GM21717 (cell line): ENCODE measurements around the gene AKR7A2.

Source experiments
- ATAC-seq: cut with Tn5 transposase; IDR thresholded peaks from one replicate; pipeline ENCODE4 v1.9.1; 2021; ENCODE audit warnings: mild to moderate bottlenecking, moderate library complexity; ENCODE audit not compliant: unreplicated experiment

AKR7A2 gene

DNA sequence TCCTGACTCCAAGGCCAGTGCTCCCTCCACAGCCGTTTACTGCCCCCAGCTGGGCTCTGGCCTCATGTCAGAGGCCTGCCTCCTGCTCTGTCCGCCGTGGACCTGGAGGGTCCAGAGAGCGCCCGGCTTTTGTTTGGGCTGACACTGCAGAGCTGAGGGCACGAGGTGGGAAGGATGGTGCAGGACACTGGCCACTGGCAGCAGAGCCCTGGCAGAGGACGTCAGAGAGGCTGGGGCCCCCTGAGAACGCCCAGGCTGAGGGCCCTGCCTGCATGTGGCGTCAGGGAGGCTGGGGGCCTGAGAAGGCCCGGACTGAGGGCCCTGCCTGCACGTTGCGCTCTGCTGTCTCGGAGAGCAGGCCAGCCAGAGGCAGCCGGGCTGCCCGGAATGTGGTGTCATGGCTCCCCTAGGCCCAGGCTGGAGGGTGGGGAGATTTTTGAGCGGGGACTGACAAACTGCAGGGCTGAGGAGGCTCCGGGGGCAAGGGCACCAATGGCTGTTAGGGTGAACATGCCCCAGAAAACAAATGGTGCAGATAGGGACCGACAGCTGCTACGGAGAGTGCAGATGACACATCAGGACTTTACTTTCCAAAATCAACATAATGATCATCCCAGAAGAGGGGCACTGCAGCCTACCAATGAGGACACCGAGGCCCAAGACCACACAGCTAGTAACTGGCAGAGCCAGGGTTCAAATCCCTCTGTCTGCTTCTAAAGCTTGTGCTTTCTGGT lies 31.8 kb upstream of the AKR7A2 start:
- ATAC-seq, result no peak

DNA sequence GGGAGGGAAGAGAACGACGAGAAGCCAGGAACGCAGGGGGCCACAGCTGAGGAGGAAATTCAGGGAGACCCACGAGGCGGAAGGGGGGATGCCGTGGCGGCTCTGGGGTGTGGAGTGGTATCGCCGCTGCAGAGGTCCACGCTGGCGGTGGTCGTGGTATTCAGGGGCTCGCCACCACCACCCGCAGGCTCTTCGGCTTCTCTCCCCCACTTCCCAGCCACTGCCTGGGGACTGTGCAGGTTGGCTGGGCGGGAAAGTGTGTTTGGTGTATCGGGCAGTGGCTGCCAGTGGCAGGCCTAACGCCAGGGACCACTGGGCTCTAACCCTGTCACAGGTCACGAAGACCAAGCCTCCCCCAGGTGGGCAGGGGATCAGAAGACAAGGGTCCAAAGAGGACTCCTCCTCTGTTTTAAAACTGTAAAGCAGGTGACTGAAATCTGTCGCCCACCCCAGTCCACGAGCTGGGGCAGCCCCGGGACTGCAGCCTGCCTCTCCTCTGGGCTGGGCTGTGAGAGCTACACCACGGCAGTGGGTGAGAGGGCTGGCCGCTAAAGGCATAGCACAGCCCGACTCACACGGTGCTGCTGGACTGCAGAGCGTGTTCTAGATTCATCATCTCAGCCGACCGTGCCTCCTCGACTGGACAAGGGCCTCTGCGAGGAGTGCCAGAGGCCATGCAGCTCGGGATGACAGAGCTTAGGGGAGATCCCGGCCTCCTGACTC lies 31.1 kb upstream of the AKR7A2 start:
- no peak for ATAC-seq

- no peak for ATAC-seq
These were observed 30.3 kb upstream of the AKR7A2 start for GRCh38 chr1:19342062-19342750.

DNA sequence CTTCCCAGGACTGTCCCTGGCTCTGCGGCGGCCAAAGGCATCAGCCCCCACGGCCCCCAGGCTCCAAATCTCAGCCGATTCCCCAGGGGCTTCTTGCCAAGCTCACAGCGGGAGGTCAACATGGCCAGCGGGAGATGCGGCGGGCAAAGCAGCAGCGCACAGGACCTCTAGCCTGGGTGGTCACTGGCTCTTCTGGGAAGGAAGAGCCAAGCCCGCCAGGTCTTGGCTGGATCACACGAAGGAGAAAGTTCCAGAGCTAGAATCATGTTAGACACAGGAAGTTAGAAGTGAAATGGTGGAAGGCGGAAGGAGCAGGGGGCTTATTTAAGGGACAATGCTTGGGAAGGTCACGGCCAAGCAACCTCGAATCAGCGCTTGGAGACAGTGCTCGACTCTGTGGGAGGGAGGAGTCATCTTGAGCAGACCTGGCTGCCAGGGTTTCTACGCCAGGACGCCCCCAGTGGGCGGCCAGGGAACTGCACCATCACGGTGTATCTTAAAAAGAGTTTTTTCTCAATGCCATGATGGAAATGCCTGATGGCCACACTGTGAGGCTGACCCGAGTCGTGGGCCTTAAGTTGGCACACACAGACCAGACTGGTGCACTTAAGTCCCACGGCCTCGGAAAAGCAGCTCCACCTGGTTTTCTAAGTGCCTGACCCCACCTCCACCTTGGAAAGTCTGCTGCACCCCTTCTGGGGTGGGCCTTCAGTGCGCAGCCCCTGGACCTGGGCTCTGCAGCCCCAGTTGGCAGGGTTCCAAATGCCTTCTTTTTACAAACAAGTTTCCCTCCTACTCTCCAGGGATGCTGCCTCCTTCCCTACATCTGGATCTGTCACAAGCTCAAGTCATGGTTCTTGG lies 29.5 kb upstream of the AKR7A2 start:
- ATAC-seq, result no peak

DNA sequence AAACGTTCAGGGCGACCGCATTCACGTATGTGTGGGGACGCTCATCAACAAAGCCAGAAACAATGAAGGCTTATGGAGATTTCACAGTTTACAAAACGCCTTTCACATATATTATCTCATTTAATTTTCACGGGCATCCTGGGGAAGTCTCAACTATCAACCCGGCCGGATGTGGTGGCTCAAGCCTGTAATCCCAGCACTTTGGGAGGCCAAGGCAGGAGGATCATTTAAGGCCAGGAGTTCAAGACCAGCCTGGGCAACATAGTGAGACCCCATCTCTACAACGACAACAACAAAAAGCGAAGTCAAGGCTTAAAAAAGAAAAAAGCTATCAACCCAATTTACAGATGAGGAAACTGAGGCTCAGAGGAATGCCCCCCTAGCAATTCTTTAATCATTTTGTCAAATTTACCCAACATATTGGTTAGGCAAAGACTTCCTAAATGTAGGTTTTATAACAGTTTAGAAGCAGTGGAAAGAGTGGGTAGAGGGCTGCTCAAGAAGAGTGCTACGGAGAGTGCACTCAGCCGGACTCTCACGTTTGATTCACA lies 28.5 kb upstream of the AKR7A2 start:
- no peak for ATAC-seq

DNA sequence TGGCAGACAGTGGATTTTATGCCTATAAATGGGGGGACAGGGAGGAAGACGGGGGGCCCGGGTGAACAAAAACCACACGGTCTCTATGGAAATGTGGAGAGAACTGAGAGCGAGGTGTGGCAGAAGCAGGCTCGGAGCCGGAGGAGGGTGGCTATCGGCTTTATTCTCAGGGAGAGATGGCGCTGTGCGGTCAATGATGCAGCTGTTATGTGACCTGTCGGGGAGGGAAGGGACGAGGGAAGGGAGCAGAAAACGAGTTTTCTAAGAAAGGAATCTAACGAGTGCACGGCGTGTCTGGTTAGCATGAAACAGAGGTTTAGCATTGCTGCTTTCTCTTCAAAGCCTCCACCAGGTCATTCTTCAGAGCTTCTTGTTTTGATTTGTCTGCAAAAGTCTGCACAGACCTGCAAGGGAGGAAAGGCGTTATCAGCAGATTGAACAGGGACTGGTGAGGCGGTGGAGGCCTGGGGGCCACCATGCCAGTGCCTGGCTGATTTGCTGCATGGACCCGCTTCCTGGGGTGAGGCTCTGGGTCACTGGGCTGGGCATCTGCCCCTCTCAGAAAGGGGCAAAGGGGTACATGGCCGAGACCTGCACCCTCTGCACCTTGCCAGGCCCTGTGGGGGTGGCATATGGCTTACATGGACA lies 27.4 kb upstream of the AKR7A2 start:
- no peak for ATAC-seq

DNA sequence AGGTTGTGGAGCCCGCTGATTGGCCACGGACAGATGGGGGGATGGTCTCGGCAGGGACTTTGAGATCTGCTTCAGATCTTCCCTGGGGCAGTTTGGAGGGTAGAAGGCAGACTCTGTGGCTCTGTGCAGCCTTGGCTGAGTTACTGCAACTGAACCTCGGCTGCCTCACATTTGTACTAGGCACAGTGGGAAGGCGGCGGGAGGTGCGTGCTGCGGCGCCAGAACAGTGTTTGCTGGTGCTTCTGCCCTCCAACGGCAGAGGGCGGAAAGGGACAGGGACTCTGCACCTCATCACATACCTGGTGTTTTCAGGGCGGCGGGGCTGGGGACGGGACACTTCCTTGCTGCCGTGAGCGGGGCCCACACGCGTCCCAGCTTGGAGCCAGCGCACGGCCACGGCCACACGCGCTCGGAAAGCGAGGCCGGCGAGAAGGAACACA lies 26.4 kb upstream of the AKR7A2 start:
- ATAC-seq, result no peak

DNA sequence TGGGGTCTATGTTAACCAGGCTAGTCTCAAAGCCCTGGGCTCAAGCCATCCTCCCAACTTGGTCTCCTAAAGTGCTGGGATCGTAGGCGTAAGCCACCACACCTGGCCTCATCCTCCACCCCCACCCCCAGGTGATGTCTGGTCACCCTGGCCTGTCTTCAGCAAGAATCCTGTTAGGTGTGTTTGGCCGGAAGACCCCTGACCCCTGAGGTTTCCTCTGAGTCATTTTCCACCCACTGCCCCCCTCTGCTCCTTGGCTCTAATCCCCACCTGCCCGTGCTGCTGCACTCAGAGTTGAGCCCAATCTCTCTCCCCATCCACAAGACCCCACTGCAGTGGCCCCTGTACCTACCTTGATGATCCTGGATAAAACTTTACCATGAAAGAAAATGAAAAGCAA lies 25.3 kb upstream of the AKR7A2 start:
- ATAC-seq, result no peak

DNA sequence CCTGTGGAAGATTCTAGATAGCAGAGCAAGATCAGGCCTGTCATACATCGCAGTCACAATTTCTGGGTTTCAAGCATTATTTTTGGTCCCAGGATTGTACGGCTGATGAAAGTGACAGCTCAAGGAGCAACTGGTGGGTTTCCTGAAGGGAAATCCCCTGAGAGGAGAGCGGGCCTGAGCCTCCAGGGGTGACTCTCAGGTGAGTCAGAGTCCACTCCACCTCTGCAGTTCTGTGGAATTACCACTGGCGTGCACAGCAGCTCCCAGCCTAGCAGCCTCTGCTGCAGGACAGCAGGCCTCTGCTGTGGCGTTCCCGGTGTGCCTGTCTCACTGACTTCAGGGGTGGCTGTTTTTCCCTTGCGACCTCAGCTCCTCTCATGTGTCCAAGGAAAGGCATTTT lies 24.6 kb upstream of the AKR7A2 start:
- ATAC-seq, result no peak

GRCh38 chr1:19333587-19334354 lies 21.8 kb upstream of the AKR7A2 start:
- ATAC-seq, result no peak

DNA sequence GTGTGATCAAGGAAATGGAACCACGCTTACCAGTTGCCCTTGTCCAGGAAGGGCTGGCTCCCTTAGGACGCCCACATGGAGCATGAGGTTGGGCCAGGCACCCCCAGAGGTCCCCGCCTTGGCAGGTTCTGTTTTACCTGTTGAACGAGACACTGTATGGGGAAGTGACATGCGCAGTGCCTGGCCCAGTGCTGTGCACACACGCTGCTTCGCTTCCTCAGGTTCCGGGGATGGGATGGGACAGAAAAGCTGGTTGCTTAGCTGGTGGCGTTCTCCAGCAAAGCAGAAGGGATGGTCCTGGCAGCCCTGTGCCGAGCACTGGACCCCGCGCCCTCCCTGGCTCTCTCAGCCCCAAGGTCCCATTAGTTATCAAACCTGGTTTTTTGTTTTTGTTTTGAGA lies 20.9 kb upstream of the AKR7A2 start:
- no peak for ATAC-seq

GRCh38 chr1:19331262-19331878 lies 19.4 kb upstream of the AKR7A2 start:
- no peak for ATAC-seq

DNA sequence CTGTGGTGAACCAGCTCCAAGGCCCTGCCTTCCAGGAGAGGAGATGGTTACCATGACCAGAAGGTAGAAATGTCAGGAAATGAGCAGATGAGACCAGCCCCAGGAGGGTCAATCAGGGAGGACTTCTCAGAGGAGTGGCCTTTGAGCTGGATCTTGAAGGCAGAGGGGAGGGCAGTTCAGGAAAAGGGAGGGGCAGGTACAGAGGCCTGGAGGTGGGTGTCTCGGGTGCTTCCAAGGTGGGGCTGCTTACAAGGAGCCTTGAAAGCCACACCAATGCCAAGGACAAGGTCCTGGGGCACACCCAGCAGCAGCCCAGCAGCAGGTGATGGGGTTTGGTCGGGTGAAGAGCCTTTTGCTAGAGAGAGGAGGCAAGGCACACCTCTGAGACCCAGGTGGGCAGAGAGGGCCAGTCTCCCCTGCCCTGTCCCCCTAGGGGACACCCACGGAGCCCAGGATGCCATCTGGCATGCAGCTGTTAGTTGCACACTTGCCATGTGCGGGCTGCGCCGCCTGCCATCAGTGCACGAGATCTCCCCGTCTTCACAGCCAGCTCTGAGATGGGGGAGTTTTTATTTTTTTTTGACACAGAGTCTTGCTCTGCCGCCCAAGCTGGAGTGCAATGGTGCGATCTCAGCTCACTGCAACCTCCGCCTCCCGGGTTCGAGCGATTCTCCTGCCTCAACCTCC lies 18.6 kb upstream of the AKR7A2 start:
- ATAC-seq, result no peak

DNA sequence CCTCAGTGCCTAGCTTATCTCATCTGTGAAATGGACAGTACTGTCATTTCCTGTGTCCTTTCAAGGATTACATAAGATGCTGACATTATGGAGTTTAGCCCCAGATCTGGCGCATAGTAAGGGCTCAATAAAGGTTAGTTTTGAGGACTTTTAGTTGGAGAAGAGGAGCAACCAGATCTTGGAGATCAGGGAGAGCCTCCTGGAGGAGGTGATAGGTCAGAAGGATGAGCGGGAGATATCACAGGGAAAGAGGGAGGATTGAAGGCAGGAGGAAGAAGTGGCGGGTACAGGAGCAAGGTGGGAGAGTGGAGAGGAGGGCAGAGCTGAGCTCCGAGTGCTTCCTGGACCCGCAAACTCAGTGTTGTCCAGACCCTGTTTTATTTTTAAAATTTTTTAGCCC lies 17.7 kb upstream of the AKR7A2 start:
- ATAC-seq, result no peak

- no peak for ATAC-seq
These were observed 17.2 kb upstream of the AKR7A2 start for GRCh38 chr1:19329188-19329587.

GRCh38 chr1:19328486-19328885 lies 16.5 kb upstream of the AKR7A2 start:
- no peak for ATAC-seq

DNA sequence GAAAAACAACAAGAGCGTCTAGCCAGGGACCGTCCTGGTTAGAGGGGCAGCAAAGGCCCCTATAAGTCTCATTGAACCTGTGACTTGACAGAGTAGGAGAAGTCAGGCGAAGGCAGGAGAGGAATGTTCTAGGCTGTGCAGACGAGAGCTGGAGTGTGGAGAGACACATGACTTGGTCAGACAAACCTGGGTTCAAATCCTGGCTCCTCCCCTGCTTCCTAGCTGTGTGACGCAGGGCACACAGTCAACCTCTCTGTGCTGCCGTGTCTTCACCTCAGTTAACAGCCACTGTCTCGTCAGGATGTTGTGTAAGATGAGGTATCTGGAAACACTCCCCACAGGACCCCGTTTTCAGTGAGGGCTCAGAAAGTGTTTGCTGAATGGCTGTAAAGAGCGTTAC lies 15.8 kb upstream of the AKR7A2 start:
- ATAC-seq, result no peak

GRCh38 chr1:19327301-19327700 lies 15.4 kb upstream of the AKR7A2 start:
- no peak for ATAC-seq

- no peak for ATAC-seq
These were observed 14.8 kb upstream of the AKR7A2 start for GRCh38 chr1:19326748-19327065.
